DLD1 (cell line): Measurements from ENCODE around the gene TBC1D9.

ENCODE experiments used
- in situ Hi-C: cut with HindIII; loops from 2 replicates; pipeline ENCODE4 v1.10.0; 2017; ENCODE audit warnings: low sequenced_read_pairs

Gene TBC1D9

DNA sequence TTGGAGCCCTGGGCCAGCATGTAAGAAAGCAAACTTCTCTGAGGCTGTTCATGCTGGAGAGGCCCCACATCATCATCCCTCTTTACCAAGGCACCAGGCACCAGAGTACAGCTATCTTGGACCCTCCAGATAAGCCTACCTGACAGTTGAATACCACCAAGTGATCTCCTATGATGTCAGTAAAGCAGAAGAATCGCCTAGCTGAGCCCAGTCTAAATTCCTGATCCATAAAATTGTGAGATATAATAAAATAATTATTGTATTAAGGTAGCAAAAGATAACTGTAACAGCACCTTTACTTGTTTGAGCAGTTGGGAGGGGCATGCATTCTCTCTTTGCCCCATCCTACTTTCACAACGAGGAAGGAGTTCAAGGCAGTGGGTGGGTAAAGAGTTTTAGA, 184.6 kb downstream of the TBC1D9 start:
- in situ Hi-C loops: no loop called here
